Trophoblast cell (in vitro differentiated cells and primary cell): ENCODE results near the gene COL4A1.
A peak's percentile ranks its signal among the peaks of the same experiment; 100 is the strongest.

Experiments
- DNase-seq, 2 donors: peaks; one replicate each; pipeline ENCODE4 v3.0.0-alpha.2; 2016
- H2AFZ ChIP-seq: 2 replicates; pipeline ENCODE4 v1.6.1; 2013; ENCODE audit warnings: low read length, moderate library complexity, mild to moderate bottlenecking; ENCODE audit not compliant: insufficient read depth, poor library complexity
- H2AK5ac ChIP-seq: 2 replicates; pipeline ENCODE4 v1.6.1; 2013; ENCODE audit warnings: mild to moderate bottlenecking, low read length
- H2BK120ac ChIP-seq: 2 replicates; pipeline ENCODE4 v1.6.1; 2013; ENCODE audit warnings: low read length, mild to moderate bottlenecking, moderate library complexity; ENCODE audit not compliant: insufficient read depth, poor library complexity
- H2BK12ac ChIP-seq: 2 replicates; pipeline ENCODE4 v1.6.1; 2013; ENCODE audit warnings: mild to moderate bottlenecking, low read length, moderate library complexity
- H2BK5ac ChIP-seq: 2 replicates; pipeline ENCODE4 v1.6.1; 2013; ENCODE audit warnings: low read length, low read depth, moderate library complexity, mild to moderate bottlenecking; ENCODE audit not compliant: poor library complexity
- H3K14ac ChIP-seq: 2 replicates; pipeline ENCODE4 v1.6.1; 2013; ENCODE audit warnings: mild to moderate bottlenecking, low read length
- H3K18ac ChIP-seq: 2 replicates; pipeline ENCODE4 v1.6.1; 2013; ENCODE audit warnings: mild to moderate bottlenecking, low read length
- H3K23ac ChIP-seq: 2 replicates; pipeline ENCODE4 v1.6.1; 2013; ENCODE audit warnings: low read length
- H3K27ac ChIP-seq: 2 replicates; pipeline ENCODE4 v1.5.1; 2013; ENCODE audit warnings: low read depth, mild to moderate bottlenecking, inconsistent platforms, low read length, moderate library complexity
- H3K27me3 ChIP-seq: 2 replicates; pipeline ENCODE4 v1.6.1; 2013; ENCODE audit warnings: inconsistent platforms, mild to moderate bottlenecking, low read length, moderate library complexity; ENCODE audit not compliant: insufficient read depth
- H3K36me3 ChIP-seq, 2 experiments: 1 replicate in 1 of 2; 2 replicates in 1 of 2; pipeline ENCODE4 v1.6.1; 2013; ENCODE audit warnings: low read length in 2 of 2, mild to moderate bottlenecking in 2 of 2, moderate library complexity in 1 of 2; ENCODE audit not compliant: insufficient read depth in 2 of 2, control insufficient read depth in 1 of 2
- H3K4ac ChIP-seq: 2 replicates; pipeline ENCODE4 v1.6.1; 2013; ENCODE audit warnings: low read depth, mild to moderate bottlenecking, low read length, moderate library complexity
- H3K4me1 ChIP-seq, 2 experiments: 1 replicate in 1 of 2; 2 replicates in 1 of 2; pipeline ENCODE4 v1.6.1; 2013; ENCODE audit warnings: low read length in 2 of 2, mild to moderate bottlenecking in 2 of 2, moderate library complexity in 1 of 2; ENCODE audit not compliant: insufficient read depth in 2 of 2, control insufficient read depth in 1 of 2
- H3K4me2 ChIP-seq: 2 replicates; pipeline ENCODE4 v1.6.1; 2013; ENCODE audit warnings: inconsistent platforms, mild to moderate bottlenecking, low read length, moderate library complexity
- H3K4me3 ChIP-seq: 2 replicates; pipeline ENCODE4 v1.5.1; 2013; ENCODE audit warnings: mild to moderate bottlenecking, low read depth, low read length, inconsistent platforms
- H3K79me1 ChIP-seq: one replicate; pipeline ENCODE4 v1.6.1; 2013; ENCODE audit warnings: low read length
- H3K79me2 ChIP-seq: 2 replicates; pipeline ENCODE4 v1.6.1; 2013; ENCODE audit warnings: low read length, mild to moderate bottlenecking; ENCODE audit not compliant: control insufficient read depth, insufficient read depth, poor library complexity
- H3K9ac ChIP-seq: 2 replicates; pipeline ENCODE4 v1.6.1; 2013; ENCODE audit warnings: mild to moderate bottlenecking, low read length
- H3K9me3 ChIP-seq: 2 replicates; pipeline ENCODE4 v1.6.1; 2013; ENCODE audit warnings: low read depth, mild to moderate bottlenecking, control low read depth, inconsistent platforms, low read length; ENCODE audit not compliant: insufficient read depth
- H4K12ac ChIP-seq: 2 replicates; pipeline ENCODE4 v1.6.1; 2013; ENCODE audit warnings: low read depth, mild to moderate bottlenecking, low read length, moderate library complexity
- H4K8ac ChIP-seq: 2 replicates; pipeline ENCODE4 v1.6.1; 2013; ENCODE audit warnings: low read depth, mild to moderate bottlenecking, low read length, moderate library complexity
- H4K91ac ChIP-seq: one replicate; pipeline ENCODE4 v1.6.1; 2013; ENCODE audit warnings: low read depth, mild to moderate bottlenecking, low read length, moderate library complexity
- WGBS: extraction: QIAGEN DNeasy Blood & Tissue Kit; methylation state at CpG from one replicate; pipeline ENCODE4 v1.1.7; 2013; ENCODE audit warnings: missing lambda C conversion rate; ENCODE audit not compliant: insufficient read length, insufficient coverage; ENCODE audit errors: extremely low coverage; 5-methylcytosine and 5-hydroxymethylcytosine counted together

Gene COL4A1

DNA sequence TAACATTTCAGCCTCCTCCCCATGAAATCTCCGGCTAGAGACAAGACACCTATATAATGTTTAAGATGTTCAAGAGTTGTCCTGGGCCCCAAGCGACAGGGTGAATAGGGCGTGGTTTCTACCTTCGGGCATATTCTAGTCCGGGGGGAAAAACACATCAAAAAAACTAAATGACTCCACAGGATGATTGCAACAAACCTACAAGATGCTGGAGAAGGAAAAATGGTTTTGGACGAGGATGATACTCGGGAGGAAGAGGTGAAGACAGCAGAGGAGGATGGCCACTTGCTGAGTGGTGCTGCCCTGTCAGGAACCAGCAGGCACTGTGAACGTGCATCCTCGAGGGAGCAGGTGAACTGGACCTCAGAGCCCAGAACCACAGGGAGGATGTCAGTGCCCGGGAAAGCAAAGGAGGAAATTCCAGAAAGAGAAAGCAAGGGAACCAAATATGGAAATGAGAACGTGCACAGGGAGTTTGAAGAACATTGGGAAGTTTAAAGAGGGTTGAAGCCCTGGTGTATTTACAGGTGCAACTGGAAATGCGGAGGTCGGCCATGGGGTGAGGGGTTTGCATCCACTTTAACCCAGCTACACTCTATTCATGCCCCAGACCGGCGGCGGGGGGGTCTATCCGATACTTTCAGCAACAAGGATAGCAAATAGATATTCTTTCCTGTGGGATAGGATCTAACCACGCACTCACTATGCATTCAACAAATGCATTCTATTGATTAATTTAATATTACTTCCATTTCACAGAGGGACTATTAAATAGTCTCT is 50.6 kb downstream of the COL4A1 start:
- H3K4ac ChIP-seq, result no peak overlapping the region
- no CpG with 5 or more reads among the region's 18 CpGs for WGBS

GRCh38 chr13:110254751-110255553 is 52.0 kb downstream of the COL4A1 start:
- H2BK12ac ChIP-seq, result peak overlapping the region; percentile 56
- H3K14ac ChIP-seq, result peak overlapping the region; percentile 43
- no peaks in the 10 kb centered on the region for H3K27me3 ChIP-seq
- no peak overlapping the region for H3K23ac ChIP-seq
- H3K79me2 ChIP-seq, result peaks cover 2% of the 10 kb centered on the region
- H3K4me3 ChIP-seq, result no peak overlapping the region
- no peak overlapping the region for H2AK5ac ChIP-seq
- H4K91ac ChIP-seq, result no peak overlapping the region
- no CpG with 5 or more reads among the region's 9 CpGs for WGBS
- no peak overlapping the region for H2AFZ ChIP-seq
- peaks cover 10% of the 10 kb centered on the region for H3K79me1 ChIP-seq
- DNase-seq, result peak; percentile 58 to 70
- peaks cover 9 to 10% of the 10 kb centered on the region in 2 experiments for H3K36me3 ChIP-seq
- peaks cover 16 to 24% of the 10 kb centered on the region in 2 experiments for H3K4me1 ChIP-seq
- H3K9ac ChIP-seq, result no peak overlapping the region
- no peak overlapping the region for H3K4ac ChIP-seq
- peak overlapping the region; percentile 15 for H3K27ac ChIP-seq
- peak overlapping the region; percentile 56 for H2BK120ac ChIP-seq
- H4K8ac ChIP-seq, result no peak overlapping the region
- H4K12ac ChIP-seq, result no peak overlapping the region
- H2BK5ac ChIP-seq, result peak overlapping the region; percentile 57
- peaks cover 2% of the 10 kb centered on the region for H3K9me3 ChIP-seq
- peak overlapping the region; percentile 63 for H3K18ac ChIP-seq
- no peak overlapping the region for H3K4me2 ChIP-seq

More for the DNA sequence above, 50.6 kb downstream of the COL4A1 start:
- H3K79me2 ChIP-seq, result peaks cover 2% of the 10 kb centered on the region
- no peak overlapping the region for H2AK5ac ChIP-seq
- H3K4me2 ChIP-seq, result no peak overlapping the region
- H2BK120ac ChIP-seq, result no peak overlapping the region
- no peak overlapping the region for H3K4me3 ChIP-seq
- H3K27me3 ChIP-seq, result no peaks in the 10 kb centered on the region
- no peak for DNase-seq
- H4K12ac ChIP-seq, result no peak overlapping the region
- peaks cover 1% of the 10 kb centered on the region for H3K9me3 ChIP-seq
- H3K79me1 ChIP-seq, result peaks cover 10% of the 10 kb centered on the region
- H3K23ac ChIP-seq, result no peak overlapping the region
- no peak overlapping the region for H3K9ac ChIP-seq
- H4K8ac ChIP-seq, result no peak overlapping the region
- no peak overlapping the region for H2AFZ ChIP-seq
- H3K18ac ChIP-seq, result no peak overlapping the region
- no peak overlapping the region for H2BK5ac ChIP-seq
- no peak overlapping the region for H4K91ac ChIP-seq
- H3K14ac ChIP-seq, result peak overlapping the region; percentile 35
- H3K27ac ChIP-seq, result no peak overlapping the region
- peaks cover 14 to 17% of the 10 kb centered on the region in 2 experiments for H3K4me1 ChIP-seq
- H3K36me3 ChIP-seq, result peaks cover 6 to 10% of the 10 kb centered on the region in 2 experiments
- H2BK12ac ChIP-seq, result no peak overlapping the region

GRCh38 chr13:110254151-110254679 is 52.7 kb downstream of the COL4A1 start:
- no peak overlapping the region for H2AK5ac ChIP-seq
- H3K4me1 ChIP-seq, result peaks cover 14 to 21% of the 10 kb centered on the region in 2 experiments
- H3K79me2 ChIP-seq, result peaks cover 2% of the 10 kb centered on the region
- no peak overlapping the region for H3K9ac ChIP-seq
- H3K27me3 ChIP-seq, result no peaks in the 10 kb centered on the region
- no peak overlapping the region for H3K14ac ChIP-seq
- H3K4ac ChIP-seq, result no peak overlapping the region
- no peak overlapping the region for H2BK5ac ChIP-seq
- H3K36me3 ChIP-seq, result peaks cover 7 to 8% of the 10 kb centered on the region in 2 experiments
- H3K27ac ChIP-seq, result peak overlapping the region; percentile 1
- no CpG with 5 or more reads among the region's 7 CpGs for WGBS
- no peak overlapping the region for H3K4me2 ChIP-seq
- peaks cover 10% of the 10 kb centered on the region for H3K79me1 ChIP-seq
- DNase-seq, result peak in 1 of 2 donors; percentile 68
- H4K12ac ChIP-seq, result no peak overlapping the region
- no peak overlapping the region for H2BK12ac ChIP-seq
- no peak overlapping the region for H2BK120ac ChIP-seq
- H3K9me3 ChIP-seq, result peaks cover 2% of the 10 kb centered on the region
- no peak overlapping the region for H3K23ac ChIP-seq
- no peak overlapping the region for H4K91ac ChIP-seq
- no peak overlapping the region for H3K4me3 ChIP-seq
- H2AFZ ChIP-seq, result no peak overlapping the region
- H3K18ac ChIP-seq, result no peak overlapping the region
- no peak overlapping the region for H4K8ac ChIP-seq

DNA sequence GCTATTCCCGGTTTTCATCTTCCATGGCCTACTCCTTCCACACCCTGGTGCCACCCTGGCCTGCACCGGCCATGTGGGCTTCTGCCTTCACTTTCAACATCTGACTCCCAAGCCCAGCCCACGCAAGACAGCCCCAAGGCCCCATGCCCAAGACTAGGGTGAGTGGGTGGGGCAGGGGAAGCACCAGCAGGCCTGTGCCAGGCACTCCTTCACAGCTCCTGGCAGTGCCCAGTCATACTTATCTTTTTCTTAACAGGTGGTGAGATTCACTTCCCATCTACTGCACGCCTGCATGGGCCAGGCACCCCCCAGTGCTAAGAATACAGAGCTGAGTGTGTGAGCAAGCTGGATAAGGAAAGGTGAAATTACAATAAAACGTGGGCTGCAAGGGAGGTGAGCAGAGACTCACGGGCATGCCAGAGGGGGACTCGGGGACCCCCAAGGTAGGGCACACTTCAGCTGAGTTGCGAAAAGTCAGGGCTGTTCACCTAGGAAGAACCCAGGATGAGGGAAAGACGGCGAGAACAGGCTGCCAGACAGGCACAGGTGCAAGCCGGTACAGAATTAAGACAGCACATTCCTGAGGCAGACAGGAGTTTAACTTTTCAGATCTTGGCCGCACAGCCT is 55.7 kb downstream of the COL4A1 start:
- peaks cover 13 to 17% of the 10 kb centered on the region in 2 experiments for H3K36me3 ChIP-seq
- no peak overlapping the region for H3K27ac ChIP-seq
- no peak overlapping the region for H4K12ac ChIP-seq
- peak overlapping the region; percentile 35 for H2AK5ac ChIP-seq
- no peak overlapping the region for H3K4me3 ChIP-seq
- H3K9me3 ChIP-seq, result peaks cover 2% of the 10 kb centered on the region
- H3K4me2 ChIP-seq, result no peak overlapping the region
- H3K23ac ChIP-seq, result no peak overlapping the region
- H2BK120ac ChIP-seq, result no peak overlapping the region
- peaks cover 22 to 30% of the 10 kb centered on the region in 2 experiments for H3K4me1 ChIP-seq
- no peak overlapping the region for H2BK5ac ChIP-seq
- H3K18ac ChIP-seq, result no peak overlapping the region
- H4K8ac ChIP-seq, result no peak overlapping the region
- peaks cover 1% of the 10 kb centered on the region for H3K79me2 ChIP-seq
- no peak overlapping the region for H2AFZ ChIP-seq
- no peaks in the 10 kb centered on the region for H3K27me3 ChIP-seq
- H3K79me1 ChIP-seq, result peaks cover 18% of the 10 kb centered on the region
- no peak for DNase-seq
- H2BK12ac ChIP-seq, result peak overlapping the region; percentile 51
- peak overlapping the region; percentile 18 for H3K14ac ChIP-seq
- H4K91ac ChIP-seq, result no peak overlapping the region
- no peak overlapping the region for H3K9ac ChIP-seq
- WGBS, result no CpG with 5 or more reads among the region's 12 CpGs
- peak overlapping the region; percentile 31 for H3K4ac ChIP-seq
